Ovary (tissue), 9 donors: Measurements from ENCODE around the gene LPAR1. TPM values are rescaled to one million over a fixed set of nuclear protein-coding genes. Genes with fewer than 3 reads are reported as not detected.

Experiments used
- DNase-seq, 5 donors: peaks; one replicate each; pipeline ENCODE4 v3.0.0-alpha.2; 2019 to 2020
- H3K27ac ChIP-seq, 2 donors: fragments of 200-600 bp; one replicate each; pipeline versions ENCODE4 v1.5.1 to v1.8.0; 2019 to 2022
- H3K27me3 ChIP-seq: fragments of 200-600 bp; one replicate; pipeline ENCODE4 v1.8.0; 2022
- H3K36me3 ChIP-seq: fragments of 200-600 bp; sonication (generic); one replicate; pipeline ENCODE4 v1.5.1; 2019
- H3K4me1 ChIP-seq: one replicate; pipeline ENCODE4 v1.8.1; 2013; ENCODE audit warnings: mild to moderate bottlenecking, moderate library complexity; ENCODE audit not compliant: insufficient read depth
- H3K4me3 ChIP-seq: fragments of 200-600 bp; sonication (generic); one replicate; pipeline ENCODE4 v1.5.1; 2017
- H3K9me3 ChIP-seq, 2 donors: fragments of 200-600 bp in 1 of 2; sonication (generic) in 1 of 2; one replicate each; pipeline versions ENCODE4 v1.5.1 to v1.8.1; 2013 to 2019; ENCODE audit warnings: mild to moderate bottlenecking in 1 of 2, moderate library complexity in 1 of 2
- EP300 ChIP-seq: sonication (generic); formaldehyde crosslinking; IDR thresholded peaks from one replicate; pipeline ENCODE4 v1.6.1; 2017; ENCODE audit warnings: antibody characterized with exemption
- POLR2A ChIP-seq: fragments of 450-650 bp; IDR thresholded peaks from one replicate; pipeline ENCODE4 v1.6.1; 2017; ENCODE audit warnings: antibody characterized with exemption, mild to moderate bottlenecking, moderate library complexity
- WGBS, 3 donors: extraction: QIAGEN DNeasy Blood & Tissue Kit in 1 of 3; methylation state at CpG; one replicate each; pipeline versions ENCODE4 v1.1.5 to v1.1.7; 2013 to 2017; 5-methylcytosine and 5-hydroxymethylcytosine counted together
- intact Hi-C, 4 donors: fragments of 100-400 bp; cut with DNase I; formaldehyde crosslinking; loops; one replicate each; pipeline versions ENCODE4 v1.11.0 to v1.15.1; 2022 to 2023
- polyA plus RNA-seq, 2 donors: library from polyadenylated mRNA; stranded (reverse); fragments of 200-250 nt in 1 of 2; fragments of 350-450 nt in 1 of 2; fragmentation: Illumina TruSeq in 1 of 2; extraction: RNeasy Lipid Tissue Mini Kit (QIAGEN cat#74804) in 1 of 2; gene quantifications; one replicate each; pipeline ENCODE4 v1.2.3, GENCODE V29; 2013 to 2014
- total RNA-seq, 7 donors: library from RNA; depleted of rRNA in 2 of 7; stranded (reverse); fragments of >200 nt in 2 of 7; fragmentation: NEBNext Ultra II Directional in 3 of 7; extraction: Animal tissue kit (Norgen Biotek cat#: 25700) in 3 of 7; gene quantifications; one replicate each; pipeline versions ENCODE4 v1.1.0 to v1.2.4, GENCODE V29; 2016 to 2023
- TF ChIP-seq, protein P1 (sequence below), 3 donors: fragments of 450-650 bp in 2 of 3; fragments of 200-600 bp in 1 of 3; IDR thresholded peaks; one replicate each; pipeline versions ENCODE4 v1.5.1 to v1.8.0; 2016 to 2022; ENCODE audit warnings: antibody characterized with exemption in 3 of 3, mild to moderate bottlenecking in 1 of 3
- donor health status: DM: no; HTN: no; CAD: no; lungs with moderate emphysema.
- donor health status: DM: no; HTN: no; CAD: no.
- donor health status: Bipolar disorder and iron deficiency.
- donor health status: DM: yes; HTN: yes; CAD: no.
- donor health status: DM: no; HTN: no; CAD: no.
- donor health status: DM: yes; HTN: yes; CAD: no.

LPAR1 gene
- total and polyA plus RNA-seq, 9 donors: 11.1 to 29.2 (median 18.4) TPM

DNA sequence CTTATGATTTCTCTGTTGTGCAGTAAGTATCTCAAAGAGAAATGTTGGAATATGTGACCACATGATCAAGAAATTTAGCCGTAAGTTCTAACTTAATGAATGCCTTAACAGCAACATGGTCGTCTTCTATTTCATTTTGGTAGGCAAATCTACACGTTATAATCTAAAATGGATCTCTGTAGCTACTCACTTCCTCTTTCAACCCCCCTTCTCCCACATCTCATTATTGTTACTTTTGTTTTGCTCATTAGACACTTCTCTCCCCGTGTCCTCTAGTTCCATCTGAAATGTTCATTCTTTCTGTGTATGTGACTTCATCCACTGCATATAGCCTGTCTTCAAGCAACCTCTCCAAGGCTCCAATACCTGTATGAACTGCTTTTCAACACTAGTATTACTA, 27.1 kb upstream of the LPAR1 start:
- Histone ChIP-seq H3K27ac (no peak overlapping the region), H3K9me3 (no peaks in the 10 kb centered on the region), H3K4me1 (peaks cover 5% of the 10 kb centered on the region), H3K27me3 (no peaks in the 10 kb centered on the region), H3K4me3 (no peak overlapping the region), H3K36me3 (no peaks in the 10 kb centered on the region)
- WGBS, 3 donors: 85 to 92% (median 86%) methylated on average over 4 of the region's 4 CpGs
- intact Hi-C loops: no loop called here
- DNase-seq: no peak
- TF ChIP-seq POLR2A (no peak), EP300 (no peak)
- TF ChIP-seq, protein P1, sequence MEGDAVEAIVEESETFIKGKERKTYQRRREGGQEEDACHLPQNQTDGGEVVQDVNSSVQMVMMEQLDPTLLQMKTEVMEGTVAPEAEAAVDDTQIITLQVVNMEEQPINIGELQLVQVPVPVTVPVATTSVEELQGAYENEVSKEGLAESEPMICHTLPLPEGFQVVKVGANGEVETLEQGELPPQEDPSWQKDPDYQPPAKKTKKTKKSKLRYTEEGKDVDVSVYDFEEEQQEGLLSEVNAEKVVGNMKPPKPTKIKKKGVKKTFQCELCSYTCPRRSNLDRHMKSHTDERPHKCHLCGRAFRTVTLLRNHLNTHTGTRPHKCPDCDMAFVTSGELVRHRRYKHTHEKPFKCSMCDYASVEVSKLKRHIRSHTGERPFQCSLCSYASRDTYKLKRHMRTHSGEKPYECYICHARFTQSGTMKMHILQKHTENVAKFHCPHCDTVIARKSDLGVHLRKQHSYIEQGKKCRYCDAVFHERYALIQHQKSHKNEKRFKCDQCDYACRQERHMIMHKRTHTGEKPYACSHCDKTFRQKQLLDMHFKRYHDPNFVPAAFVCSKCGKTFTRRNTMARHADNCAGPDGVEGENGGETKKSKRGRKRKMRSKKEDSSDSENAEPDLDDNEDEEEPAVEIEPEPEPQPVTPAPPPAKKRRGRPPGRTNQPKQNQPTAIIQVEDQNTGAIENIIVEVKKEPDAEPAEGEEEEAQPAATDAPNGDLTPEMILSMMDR (IDR thresholded peaks at IDR 0.05): no peak

DNA sequence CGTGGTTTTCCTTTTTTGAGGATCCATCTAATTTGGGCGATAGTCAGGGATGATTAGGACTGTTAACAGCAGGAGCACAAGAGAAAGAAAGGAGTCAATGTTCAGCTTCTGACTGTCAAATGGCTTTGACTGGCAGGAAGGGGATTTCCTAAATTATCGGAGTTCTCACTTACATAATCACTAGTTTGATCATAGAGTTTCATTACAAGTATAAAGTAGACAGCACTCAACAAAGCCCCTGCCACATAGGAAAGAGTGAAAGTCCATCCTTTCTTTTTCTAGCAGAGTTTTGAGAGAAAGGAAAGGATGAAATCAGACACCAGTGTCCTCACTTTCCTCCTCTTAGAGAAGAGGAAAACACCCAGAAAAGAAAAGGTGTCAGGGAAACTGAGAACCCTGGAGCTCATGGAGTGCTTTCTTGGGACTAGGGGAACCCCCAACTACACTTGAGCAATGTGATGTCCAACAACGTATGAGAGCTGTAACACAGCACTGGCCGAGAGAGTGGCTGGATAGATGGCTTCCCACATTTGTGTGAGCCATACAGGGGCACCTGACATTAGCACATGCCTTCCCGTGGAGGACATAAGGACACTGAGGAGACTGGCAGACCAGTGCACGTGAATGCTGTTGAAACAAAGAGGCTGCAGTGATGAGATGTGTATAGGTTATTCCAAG, 26.0 kb upstream of the LPAR1 start:
- no peak overlapping the region for H3K4me3 ChIP-seq
- no peak for DNase-seq
- H3K4me1 ChIP-seq: peaks cover 5% of the 10 kb centered on the region
- no peaks in the 10 kb centered on the region for H3K9me3 ChIP-seq
- TF ChIP-seq, protein P1 (IDR thresholded peaks at IDR 0.05): no peak
- TF ChIP-seq POLR2A: no peak
- TF ChIP-seq EP300: no peak
- WGBS, 3 donors: 90 to 92% (median 91%) methylated on average over 7 of the region's 7 CpGs
- H3K36me3 ChIP-seq: no peaks in the 10 kb centered on the region
- intact Hi-C loops: no loop called here
- H3K27me3 ChIP-seq: no peaks in the 10 kb centered on the region
- H3K27ac ChIP-seq: no peak overlapping the region

GRCh38 chr9:111063332-111063731, 25.1 kb upstream of the LPAR1 start:
- H3K27me3 ChIP-seq: no peaks in the 10 kb centered on the region
- intact Hi-C loops: no loop called here
- TF ChIP-seq POLR2A: no peak
- TF ChIP-seq, protein P1 (IDR thresholded peaks at IDR 0.05): no peak
- TF ChIP-seq EP300: no peak

GRCh38 chr9:111058166-111058565, 19.9 kb upstream of the LPAR1 start:
- H3K36me3 ChIP-seq: no peaks in the 10 kb centered on the region
- TF ChIP-seq EP300: no peak
- TF ChIP-seq, protein P1 (IDR thresholded peaks at IDR 0.05): no peak
- TF ChIP-seq POLR2A: no peak
- no peaks in the 10 kb centered on the region for H3K9me3 ChIP-seq
- DNase-seq: no peak
- no peaks in the 10 kb centered on the region for H3K4me1 ChIP-seq
- WGBS, 3 donors: 81 to 95% (median 89%) methylated on average over 3 of the region's 3 CpGs
- H3K27me3 ChIP-seq: no peaks in the 10 kb centered on the region
- no peak overlapping the region for H3K4me3 ChIP-seq
- intact Hi-C loops: no loop called here
- no peak overlapping the region for H3K27ac ChIP-seq

More at GRCh38 chr9:111063332-111063731, 25.1 kb upstream of the LPAR1 start:
- Histone ChIP-seq H3K4me1 (peaks cover 5% of the 10 kb centered on the region), H3K9me3 (no peaks in the 10 kb centered on the region), H3K27ac (no peak overlapping the region), H3K36me3 (no peaks in the 10 kb centered on the region), H3K4me3 (no peak overlapping the region)
- no peak for DNase-seq
- WGBS, 3 donors: 80 to 84% (median 82%) methylated on average over 3 of the region's 3 CpGs
